Measurements from ENCODE around the gene SLC33A1.
"Not testable (repeated sequence)": the region's sequence is repeated elsewhere in the genome, so short reads cannot be mapped to it uniquely, and the experiment has no call there.

Gene SLC33A1

DNA sequence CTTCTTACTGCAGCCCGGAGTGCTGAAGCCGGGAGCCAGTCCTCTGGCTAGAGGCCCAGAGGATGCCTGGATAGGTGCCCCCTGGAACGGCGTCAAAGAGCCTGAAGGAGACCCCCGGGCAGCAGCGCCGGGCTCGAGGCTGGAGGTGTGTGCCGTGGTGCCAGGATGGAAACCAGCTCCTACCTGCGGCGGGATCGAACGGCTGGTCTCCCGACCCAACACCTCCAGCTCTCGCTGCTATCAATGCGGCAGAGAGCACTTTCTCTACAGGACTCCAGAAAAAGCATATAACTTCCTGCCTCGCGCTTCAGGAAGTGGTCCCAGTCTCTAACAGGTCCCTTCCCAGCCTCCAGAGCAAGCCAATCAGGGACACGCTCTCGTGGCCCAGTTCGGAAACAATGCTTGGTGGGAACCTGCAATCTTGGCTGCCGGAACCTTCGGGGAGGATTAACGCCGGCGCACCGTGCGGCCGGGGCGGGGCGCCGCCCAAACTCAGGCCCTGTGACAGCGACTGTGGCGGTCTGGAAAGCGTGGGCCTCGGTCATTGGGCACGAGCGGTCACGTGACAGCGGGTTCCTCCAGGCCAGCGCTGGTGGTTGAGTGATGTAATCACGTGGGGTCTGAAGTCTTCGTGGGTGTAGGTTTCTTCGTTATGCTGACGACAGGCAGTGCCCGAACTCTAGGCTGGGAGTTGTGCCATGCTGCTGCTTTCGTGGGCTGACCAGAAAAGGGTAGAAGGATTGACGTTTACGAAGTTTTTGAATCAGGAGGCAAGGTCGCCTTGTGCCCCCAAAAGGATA, at the start of gene SLC33A1:
Gene SLC33A1, minus strand, starts transcription at position 287 of the 800 bp plus-strand sequence. CDS start 430 bp downstream, outside the sequence.
- H3K4me1 ChIP-seq, result peaks cover 45% of the 10 kb centered on the region
- peaks cover 42% of the 10 kb centered on the region for H4K20me1 ChIP-seq
- no peak for TF ChIP-seq Cebpa-rat (IDR thresholded peaks at IDR 0.05)
- H3K4me3 ChIP-seq, result peak within 1 kb of the TSS; percentile 88
- no peaks in the 10 kb centered on the region for H3K27me3 ChIP-seq
- peak within 1 kb of the TSS; percentile 88 for H3K27ac ChIP-seq
- peak within 1 kb of the TSS; percentile 90 for H3K9ac ChIP-seq
- no peaks in the 10 kb centered on the region for H3K9me3 ChIP-seq
- H3K36me3 ChIP-seq, result 0 out of 2 replicates have a peak, but pooled peaks cover 3% of the 10 kb centered on the region
- H3K4me2 ChIP-seq, result peak within 1 kb of the TSS; percentile 98

DNA sequence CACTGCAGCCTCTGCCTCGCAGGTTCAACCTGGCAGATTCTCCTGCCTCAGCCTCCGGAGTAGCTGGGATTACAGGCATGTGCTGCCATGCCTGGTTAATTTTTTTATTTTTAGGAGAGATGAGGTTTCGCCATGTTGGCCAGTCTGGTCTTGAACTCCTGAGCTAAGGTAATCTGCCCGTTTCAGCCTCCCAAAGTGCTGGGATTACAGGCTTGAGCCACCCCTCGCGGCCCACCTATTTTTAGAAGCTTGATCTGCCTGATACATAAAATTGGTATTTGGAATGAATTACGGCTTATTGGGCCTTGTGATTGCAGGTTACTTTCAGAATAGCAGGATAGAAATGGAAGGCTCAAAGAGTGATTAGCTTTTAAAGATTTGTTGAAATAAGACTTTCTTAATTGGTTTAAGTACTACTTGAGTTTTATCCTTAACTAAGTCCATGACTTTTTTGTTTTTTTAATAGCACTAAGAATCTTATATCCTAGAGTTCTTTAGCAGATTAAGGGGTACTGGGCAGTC, 41.2 kb upstream of the SLC33A1 start:
- peaks cover 86% of the 10 kb centered on the region for H3K36me3 ChIP-seq
- peaks cover 3% of the 10 kb centered on the region for H3K4me1 ChIP-seq
- no peak overlapping the region for H3K9ac ChIP-seq
- no peaks in the 10 kb centered on the region for H3K27me3 ChIP-seq
- H3K4me3 ChIP-seq, result no peak overlapping the region
- peaks cover 71% of the 10 kb centered on the region for H4K20me1 ChIP-seq
- TF ChIP-seq Cebpa-rat (IDR thresholded peaks at IDR 0.05), result no peak
- H3K9me3 ChIP-seq, result no peaks in the 10 kb centered on the region
- no peak overlapping the region for H3K27ac ChIP-seq
- no peak overlapping the region for H3K4me2 ChIP-seq

DNA sequence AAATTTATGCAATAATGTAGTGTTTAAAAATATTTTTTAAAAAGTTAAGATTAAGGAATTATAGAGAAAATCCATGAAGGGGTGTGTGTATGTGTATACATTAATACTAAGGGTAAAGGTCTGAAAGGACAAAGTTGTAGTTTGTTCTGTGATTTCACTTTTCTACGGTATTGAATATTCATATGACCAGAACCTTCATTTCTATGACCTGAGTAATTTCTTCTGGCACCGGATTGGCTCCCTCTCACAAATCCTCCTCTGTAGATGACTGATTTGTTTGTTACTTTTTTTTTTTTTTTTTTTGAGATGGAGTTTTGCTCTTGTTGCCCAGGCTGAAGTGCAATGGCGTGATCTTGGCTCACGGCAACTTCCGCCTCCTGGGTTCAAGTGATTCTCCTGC, 37.1 kb upstream of the SLC33A1 start:
- Histone ChIP-seq H3K4me3 (no peak overlapping the region), H3K9ac (no peak overlapping the region), H3K36me3 (peaks cover 47% of the 10 kb centered on the region), H3K9me3 (no peaks in the 10 kb centered on the region), H3K4me1 (peaks cover 18% of the 10 kb centered on the region), H3K27ac (no peak overlapping the region), H3K4me2 (no peak overlapping the region), H3K27me3 (no peaks in the 10 kb centered on the region), H4K20me1 (peaks cover 93% of the 10 kb centered on the region)
- TF ChIP-seq Cebpa-rat (IDR thresholded peaks at IDR 0.05), result no peak

DNA sequence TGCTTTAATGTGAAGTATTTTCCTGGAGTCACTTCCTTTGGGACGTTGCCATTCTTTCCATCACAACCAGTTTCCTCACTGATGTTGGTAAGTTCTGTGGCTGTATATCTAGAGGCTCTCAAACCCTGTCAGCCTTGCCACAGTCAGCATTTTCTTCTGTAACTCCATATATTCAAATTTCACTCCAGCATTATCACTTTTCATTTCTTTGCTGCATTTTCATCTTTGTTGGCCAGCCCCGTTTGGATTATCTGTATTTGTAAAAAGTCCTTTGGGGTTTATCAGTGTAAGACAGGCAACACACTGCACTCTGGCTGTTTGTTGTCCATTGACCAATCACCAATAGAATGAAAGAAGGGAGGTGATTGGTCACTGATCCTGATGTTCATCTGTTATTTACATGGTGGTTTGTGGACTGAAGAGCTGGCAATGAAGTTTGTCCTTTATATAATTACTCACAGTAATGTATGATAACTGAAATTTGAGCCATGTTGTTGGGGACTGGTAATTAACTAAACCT, 36.5 kb upstream of the SLC33A1 start:
- Histone ChIP-seq H3K9me3 (no peaks in the 10 kb centered on the region), H4K20me1 (peaks cover 99% of the 10 kb centered on the region), H3K4me2 (0 out of 2 replicates have a peak overlapping the region, but pooled peaks have one; percentile 3), H3K36me3 (peaks cover 41% of the 10 kb centered on the region), H3K4me1 (peaks cover 18% of the 10 kb centered on the region), H3K27me3 (no peaks in the 10 kb centered on the region), H3K4me3 (no peak overlapping the region), H3K27ac (no peak overlapping the region), H3K9ac (no peak overlapping the region)
- TF ChIP-seq Cebpa-rat (IDR thresholded peaks at IDR 0.05), result no peak

DNA sequence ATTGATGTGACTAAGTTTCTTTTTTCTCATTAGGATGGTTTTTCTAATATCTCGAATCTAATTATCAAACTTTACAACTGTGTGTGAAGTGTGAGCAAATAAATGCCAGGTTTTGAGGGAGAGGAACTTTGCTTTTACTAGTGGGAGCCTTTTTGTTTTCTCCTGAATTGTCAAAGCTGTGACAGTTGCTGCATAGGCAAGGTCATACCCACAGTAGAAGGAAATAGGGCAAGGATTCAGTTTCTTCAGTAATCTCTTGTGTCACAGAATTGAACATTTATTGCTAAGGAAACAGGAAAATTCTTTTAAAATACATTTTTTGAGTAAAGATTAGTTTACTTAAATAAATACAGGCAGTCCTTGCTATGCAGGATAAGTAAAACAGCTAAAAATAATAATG, 35.7 kb upstream of the SLC33A1 start:
- Histone ChIP-seq H3K27ac (no peak overlapping the region), H4K20me1 (peaks cover 100% of the 10 kb centered on the region), H3K27me3 (no peaks in the 10 kb centered on the region), H3K4me3 (no peak overlapping the region), H3K9ac (no peak overlapping the region), H3K36me3 (peaks cover 34% of the 10 kb centered on the region), H3K4me1 (peaks cover 18% of the 10 kb centered on the region), H3K4me2 (no peak overlapping the region), H3K9me3 (no peaks in the 10 kb centered on the region)
- TF ChIP-seq Cebpa-rat (IDR thresholded peaks at IDR 0.05), result no peak

DNA sequence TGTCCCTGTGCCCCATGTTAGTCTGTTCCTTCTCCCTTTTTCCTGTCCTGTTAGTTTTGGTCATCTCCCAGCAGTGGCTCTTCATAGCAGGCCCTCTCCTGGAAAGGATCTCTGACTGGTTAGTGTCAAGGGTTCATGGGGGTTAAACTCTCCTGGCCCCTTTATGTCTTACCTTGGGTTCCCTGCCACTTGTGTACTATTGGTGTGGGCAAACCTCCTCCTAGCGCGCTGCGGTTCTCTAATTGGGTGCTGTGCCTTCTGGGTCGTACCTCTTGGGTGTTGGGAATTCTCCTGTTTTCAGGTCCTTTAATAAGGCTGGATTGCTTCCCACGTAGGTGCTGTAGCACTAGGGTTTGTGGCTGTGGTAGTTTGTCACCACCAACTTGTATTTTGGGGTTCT, 35.0 kb upstream of the SLC33A1 start:
- H3K4me3 ChIP-seq, result no peak overlapping the region
- no peaks in the 10 kb centered on the region for H3K9me3 ChIP-seq
- H3K4me1 ChIP-seq, result peaks cover 25% of the 10 kb centered on the region
- peaks cover 100% of the 10 kb centered on the region for H4K20me1 ChIP-seq
- H3K4me2 ChIP-seq, result no peak overlapping the region
- H3K27ac ChIP-seq, result no peak overlapping the region
- H3K27me3 ChIP-seq, result no peaks in the 10 kb centered on the region
- no peak overlapping the region for H3K9ac ChIP-seq
- H3K36me3 ChIP-seq, result peaks cover 26% of the 10 kb centered on the region
- no peak for TF ChIP-seq Cebpa-rat (IDR thresholded peaks at IDR 0.05)

DNA sequence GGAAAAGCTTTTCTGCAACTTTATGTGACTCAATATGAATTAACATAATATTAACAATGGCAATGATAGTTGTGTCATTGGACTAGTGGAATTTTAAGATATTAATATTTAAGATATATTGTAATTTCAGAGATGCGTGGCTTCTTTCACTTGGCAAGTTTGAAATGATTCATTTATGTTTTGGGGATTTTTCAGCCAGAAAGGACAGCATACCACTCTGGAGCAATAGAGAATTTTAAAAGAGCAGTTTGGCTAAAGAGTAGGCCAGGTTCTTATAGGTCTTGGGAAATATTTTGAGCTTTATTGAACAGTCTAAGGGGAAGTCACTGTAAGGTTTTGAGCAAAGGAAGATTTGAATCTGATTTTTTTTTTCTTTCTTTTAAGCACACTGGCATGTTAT, 32.7 kb upstream of the SLC33A1 start:
- TF ChIP-seq Cebpa-rat (IDR thresholded peaks at IDR 0.05), result no peak
- Histone ChIP-seq H3K9me3 (no peaks in the 10 kb centered on the region), H3K9ac (no peak overlapping the region), H3K4me2 (no peak overlapping the region), H4K20me1 (peaks cover 100% of the 10 kb centered on the region), H3K4me3 (no peak overlapping the region), H3K27ac (no peak overlapping the region), H3K27me3 (no peaks in the 10 kb centered on the region), H3K36me3 (peaks cover 11% of the 10 kb centered on the region; the same call in 1 of the 2 replicates), H3K4me1 (peaks cover 31% of the 10 kb centered on the region)

DNA sequence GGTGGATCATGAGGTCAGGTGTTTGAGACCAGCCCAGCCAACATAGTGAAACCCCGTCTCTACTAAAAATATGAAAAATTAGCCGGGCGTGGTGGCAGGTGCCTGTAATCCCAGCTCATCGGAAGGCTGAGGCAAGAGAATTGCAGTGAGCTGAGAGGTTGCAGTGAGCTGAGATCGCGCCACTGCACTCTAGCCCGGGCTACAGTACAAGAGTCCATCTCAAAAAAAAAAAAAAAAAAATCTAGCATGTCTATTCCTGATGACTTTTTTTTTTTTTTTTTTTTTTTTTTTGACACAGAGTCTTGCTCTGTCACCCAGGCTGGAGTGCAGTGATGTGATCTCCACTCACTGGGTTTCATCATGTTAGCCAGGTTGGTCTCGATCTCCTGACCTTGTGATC, 32.1 kb upstream of the SLC33A1 start:
- H4K20me1 ChIP-seq, result peaks cover 100% of the 10 kb centered on the region
- not testable (repeated sequence) for H3K9me3 ChIP-seq, H3K27ac ChIP-seq, H3K36me3 ChIP-seq, H3K4me3 ChIP-seq, H3K9ac ChIP-seq, H3K4me2 ChIP-seq, H3K27me3 ChIP-seq
- peaks cover 36% of the 10 kb centered on the region for H3K4me1 ChIP-seq

DNA sequence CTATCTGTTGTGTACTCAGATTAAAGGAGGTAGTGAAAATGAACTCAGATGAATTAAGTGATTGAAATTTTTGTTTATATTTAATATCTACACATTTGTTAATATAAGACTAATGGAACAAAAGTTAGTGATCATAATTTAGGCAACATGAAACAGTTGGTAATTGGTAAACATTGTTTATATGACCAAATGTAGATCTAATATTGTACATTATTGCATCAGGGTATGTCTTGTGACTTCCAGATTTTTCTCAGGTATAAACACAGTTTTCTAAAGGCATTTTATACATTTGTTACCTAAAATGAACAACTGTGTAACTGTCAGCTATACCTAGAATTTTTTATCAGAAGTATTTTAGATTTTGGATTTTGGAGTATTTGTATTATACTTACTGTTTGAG, 31.1 kb upstream of the SLC33A1 start:
- Histone ChIP-seq H3K27ac (no peak overlapping the region), H3K27me3 (no peaks in the 10 kb centered on the region), H3K9ac (no peak overlapping the region), H3K4me2 (no peak overlapping the region), H3K9me3 (no peaks in the 10 kb centered on the region), H3K4me1 (peaks cover 42% of the 10 kb centered on the region), H3K36me3 (no peaks in the 10 kb centered on the region), H4K20me1 (peaks cover 100% of the 10 kb centered on the region), H3K4me3 (no peak overlapping the region)
- TF ChIP-seq Cebpa-rat (IDR thresholded peaks at IDR 0.05), result no peak

DNA sequence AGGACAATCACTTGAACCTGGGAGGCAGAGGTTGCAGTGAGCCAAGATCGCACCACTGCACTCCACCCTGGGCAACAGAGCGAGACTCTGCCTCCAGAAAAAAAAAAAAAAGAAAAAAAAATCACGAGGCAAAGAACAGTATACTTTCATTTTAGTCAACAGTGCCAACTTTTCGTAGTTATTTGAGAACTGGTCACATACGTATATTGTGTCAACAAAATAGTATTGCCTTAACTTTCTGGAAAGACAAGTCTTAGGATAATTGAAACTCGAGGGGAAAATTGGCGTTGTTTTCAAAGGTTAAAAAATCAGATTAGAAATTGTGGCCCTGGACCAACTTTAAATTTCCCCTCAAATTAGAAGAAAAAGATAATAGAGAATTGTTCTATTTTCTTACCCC, 30.1 kb upstream of the SLC33A1 start:
- H3K4me2 ChIP-seq, result peak overlapping the region; percentile 32; the same call in 1 of the 2 replicates
- H3K27me3 ChIP-seq, result no peaks in the 10 kb centered on the region
- H3K27ac ChIP-seq, result no peak overlapping the region
- H4K20me1 ChIP-seq, result peaks cover 100% of the 10 kb centered on the region
- no peak for TF ChIP-seq Cebpa-rat (IDR thresholded peaks at IDR 0.05)
- H3K36me3 ChIP-seq, result 0 out of 2 replicates have a peak, but pooled peaks cover 2% of the 10 kb centered on the region
- H3K4me1 ChIP-seq, result peaks cover 40% of the 10 kb centered on the region
- H3K9ac ChIP-seq, result no peak overlapping the region
- no peaks in the 10 kb centered on the region for H3K9me3 ChIP-seq
- no peak overlapping the region for H3K4me3 ChIP-seq
